Posterior vena cava (tissue), 2 donors: Measurements from ENCODE around the gene HSPB9. TPM values are rescaled to one million over a fixed set of nuclear protein-coding genes. Genes with fewer than 3 reads are reported as not detected.

Experiments used
- DNase-seq: peaks from one replicate; pipeline ENCODE4 v3.0.0-alpha.2; 2020; ENCODE audit warnings: low spot score
- intact Hi-C, 2 donors: fragments of 100-400 bp; cut with DNase I; formaldehyde crosslinking; loops; one replicate each; pipeline versions ENCODE4 v1.14.1 to v1.14.2; 2022 to 2023
- long read RNA-seq, 2 donors: library from polyadenylated mRNA; unstranded; transcript quantifications; one replicate each; pipeline ENCODE4 v2.0.0, GENCODE V29; 2020 to 2021
- total RNA-seq, 2 donors: library from RNA; stranded (reverse); fragmentation: NEBNext Ultra II Directional; extraction: Animal tissue kit (Norgen Biotek cat#: 25700); gene quantifications; one replicate each; pipeline ENCODE4 v1.2.1, GENCODE V29; 2021
- donor health status: DM: yes; HTN: yes; CAD: no.
- donor health status: DM: yes; HTN: yes; CAD: no.

HSPB9 gene, protein sequence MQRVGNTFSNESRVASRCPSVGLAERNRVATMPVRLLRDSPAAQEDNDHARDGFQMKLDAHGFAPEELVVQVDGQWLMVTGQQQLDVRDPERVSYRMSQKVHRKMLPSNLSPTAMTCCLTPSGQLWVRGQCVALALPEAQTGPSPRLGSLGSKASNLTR
- total RNA-seq, result not detected
- long read RNA-seq, donor 1, partial matches to known transcripts, result 0 of 2 reads
- long read RNA-seq, donor 1, other reads (novel, unspliced or antisense), result 0 of 2 reads
- long read RNA-seq, donor 2, partial matches to known transcripts, result 0 of 1 reads
- long read RNA-seq, donor 2, other reads (novel, unspliced or antisense), result 0 of 1 reads

GRCh38 chr17:42122371-42123303, at the start of gene HSPB9:
Gene HSPB9 (plus strand): TSS chr17:42122804. CDS start chr17:42122851, 47 bp downstream.
- DNase-seq, result no peak
- intact Hi-C loops, result no loop called here

- DNase-seq, result no peak
- intact Hi-C loops, result no loop called here
Measured at GRCh38 chr17:42075789-42076188, 46.8 kb upstream of the HSPB9 start.

- intact Hi-C loops, result no loop called here
- no peak for DNase-seq
Measured at GRCh38 chr17:42076797-42077559, 45.6 kb upstream of the HSPB9 start.

GRCh38 chr17:42077755-42078154, 44.8 kb upstream of the HSPB9 start:
- intact Hi-C loops, result loop anchor here in 1 of 2 donors (2.0 kb wide), 1 partner anchor 33 kb away; no protein-coding TSS in a partner anchor
- DNase-seq, result no peak

DNA sequence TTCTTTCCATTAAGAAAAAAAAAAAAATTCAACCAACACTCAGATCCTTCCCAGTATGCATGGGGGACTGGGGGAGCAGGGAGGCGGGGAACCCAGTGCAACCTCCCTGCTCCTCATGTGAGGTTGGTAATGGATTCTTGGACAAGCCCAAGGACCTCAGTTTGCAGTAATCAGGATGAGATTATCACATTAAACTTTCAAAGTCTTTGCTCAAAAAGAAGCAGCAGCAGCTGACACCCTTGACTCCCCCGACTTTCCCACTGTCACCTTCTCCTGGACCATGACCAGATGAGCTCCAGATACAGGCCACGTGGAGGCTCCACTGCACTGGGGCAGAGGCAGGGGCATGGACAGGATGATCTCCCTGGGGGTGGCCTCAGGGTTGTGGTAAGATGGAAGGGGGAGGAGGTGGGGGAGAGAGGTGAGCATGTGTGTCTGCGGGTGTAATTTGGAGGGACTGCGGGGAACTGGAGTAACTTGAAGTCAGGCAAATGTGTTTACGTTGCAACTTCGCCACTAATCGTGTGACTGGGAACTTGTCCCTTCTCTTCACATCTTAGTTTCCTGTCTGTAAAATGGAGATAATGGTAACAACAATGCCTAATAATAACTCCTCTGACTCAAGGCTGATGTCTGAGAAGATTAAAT, 44.1 kb upstream of the HSPB9 start:
- intact Hi-C loops, result loop anchor here in 1 of 2 donors (2.0 kb wide), 1 partner anchor 32 kb away; no protein-coding TSS in a partner anchor
- DNase-seq, result no peak

DNA sequence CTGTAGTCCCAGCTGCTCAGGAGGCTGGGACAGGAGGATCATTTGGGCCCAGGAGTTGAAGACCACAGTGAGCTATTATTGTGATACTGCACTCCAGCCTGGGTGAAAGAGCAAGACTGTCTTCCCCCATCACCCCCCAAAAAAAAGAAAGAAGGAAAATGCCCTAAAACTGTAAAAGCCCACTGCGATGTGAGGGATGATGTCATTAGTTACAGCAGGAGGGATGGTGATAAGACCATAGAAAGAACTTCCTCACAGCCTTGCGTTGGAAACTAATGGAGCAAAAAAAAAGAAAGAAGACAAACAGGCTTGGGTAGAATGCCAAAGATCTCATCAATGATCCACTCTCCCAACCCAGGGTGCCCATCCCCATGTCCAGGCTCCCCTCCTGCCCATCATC, 43.1 kb upstream of the HSPB9 start:
- intact Hi-C loops, result loop anchor here in 1 of 2 donors (2.0 kb wide), 1 partner anchor 31 kb away; no protein-coding TSS in a partner anchor
- DNase-seq, result no peak

- intact Hi-C loops, result no loop called here
- DNase-seq, result no peak
Measured at GRCh38 chr17:42081516-42082129, 41.0 kb upstream of the HSPB9 start.

DNA sequence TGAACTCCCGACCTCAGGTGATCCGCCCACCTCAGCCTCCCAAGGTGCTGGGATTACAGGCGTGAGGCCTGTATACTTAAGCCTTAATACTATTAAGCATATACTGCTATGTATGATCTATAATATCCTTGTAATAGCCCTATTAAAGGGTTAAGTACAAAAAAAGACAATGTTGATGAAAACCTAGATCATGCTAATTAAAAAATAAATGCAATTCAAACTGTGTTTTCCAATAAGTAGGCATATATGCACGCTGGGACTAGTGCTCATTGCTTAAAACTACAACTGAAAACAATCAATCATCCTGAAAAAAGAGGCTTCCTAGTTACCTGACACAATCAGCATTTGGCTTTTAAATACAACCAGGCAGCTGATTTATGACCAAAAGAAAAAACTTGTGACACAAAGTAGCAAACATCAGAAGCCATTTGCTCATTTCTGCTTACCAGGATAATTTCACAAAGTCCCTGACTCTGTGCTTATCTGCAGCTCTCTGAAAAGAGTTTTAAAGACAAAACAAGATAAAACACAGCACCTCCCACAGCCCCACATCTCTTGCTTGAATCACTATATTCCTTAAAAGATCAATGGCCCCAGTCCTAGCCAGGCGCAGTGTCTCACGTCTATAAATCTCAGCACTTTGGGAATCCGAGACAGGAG, 35.4 kb upstream of the HSPB9 start:
- DNase-seq, result no peak
- intact Hi-C loops, result no loop called here

- intact Hi-C loops, result no loop called here
- DNase-seq, result no peak
Measured at GRCh38 chr17:42087736-42088705, 34.6 kb upstream of the HSPB9 start.

DNA sequence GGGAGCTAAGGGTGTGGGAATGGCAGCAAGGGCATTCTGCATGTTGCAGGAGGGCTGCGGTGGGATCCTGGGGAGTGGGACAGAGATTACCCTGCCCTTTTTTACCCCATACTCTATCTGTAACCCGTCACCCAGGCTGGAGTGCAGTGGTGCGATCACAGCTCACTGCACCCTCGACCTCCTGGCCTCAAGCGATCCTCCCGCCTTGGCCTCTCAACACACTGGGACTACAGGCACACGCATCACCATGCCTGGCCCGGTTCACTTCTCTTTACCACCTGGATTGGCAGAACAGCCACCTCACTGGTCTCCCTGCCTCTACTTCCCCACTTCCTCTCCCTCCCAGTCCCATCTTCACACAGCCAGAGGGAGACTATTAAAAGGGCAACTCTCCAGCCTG, 33.9 kb upstream of the HSPB9 start:
- intact Hi-C loops, result no loop called here
- DNase-seq, result no peak

- no peak for DNase-seq
- intact Hi-C loops, result no loop called here
Measured at GRCh38 chr17:42090964-42091790, 31.4 kb upstream of the HSPB9 start.

DNA sequence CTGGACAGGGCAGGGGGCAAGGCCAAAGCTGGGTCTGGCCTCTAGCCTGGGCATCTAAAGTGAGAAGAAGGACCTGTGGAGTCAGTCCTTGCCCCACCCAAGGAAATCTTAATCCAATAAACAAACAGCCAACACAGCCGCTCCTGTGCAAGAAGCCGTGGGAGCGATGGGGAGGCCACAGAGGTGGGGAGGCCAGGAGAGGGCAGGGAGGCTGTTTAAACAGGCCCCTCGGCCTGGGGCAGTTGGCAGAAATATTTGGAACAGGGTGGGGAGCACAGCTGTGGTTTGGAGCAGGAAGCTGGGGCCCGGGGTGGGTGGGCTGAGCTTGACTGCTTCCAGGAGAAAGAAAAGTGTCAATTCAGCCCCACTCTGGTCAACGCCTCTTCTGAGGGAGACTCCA, 29.7 kb upstream of the HSPB9 start:
- intact Hi-C loops, result no loop called here
- no peak for DNase-seq

DNA sequence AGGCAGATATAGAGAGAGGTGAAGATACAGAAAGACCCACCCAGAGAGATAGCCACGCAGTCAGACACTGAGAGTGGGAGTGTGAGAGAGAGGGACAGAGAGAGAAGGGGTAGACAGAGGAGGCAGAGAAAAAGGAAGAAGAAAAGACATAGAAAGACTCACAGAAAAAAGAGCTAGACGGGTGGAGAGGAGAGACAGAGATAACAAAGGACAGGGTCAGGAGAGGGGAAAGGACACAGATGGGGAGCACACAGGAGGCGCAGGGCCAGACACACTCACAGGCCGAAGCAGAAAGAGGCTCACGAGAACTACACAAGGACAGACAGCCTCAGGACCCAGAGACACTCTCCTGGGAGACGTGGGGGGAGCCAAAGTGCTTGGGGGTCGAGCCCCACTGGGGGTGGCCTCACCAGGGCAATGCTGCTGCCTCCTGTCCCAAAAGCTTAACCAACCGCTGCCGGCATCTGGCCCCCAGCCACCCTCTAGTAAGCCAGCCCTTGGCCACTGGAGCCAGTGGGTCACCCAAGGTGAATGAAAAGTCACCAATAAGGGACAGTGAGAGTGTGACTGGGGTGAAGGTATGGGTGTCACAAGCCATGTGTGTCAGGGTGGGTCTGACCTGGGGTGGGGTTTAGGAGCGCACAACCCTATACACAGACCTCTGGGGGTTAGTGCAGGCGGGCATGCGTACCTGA, 28.1 kb upstream of the HSPB9 start:
- intact Hi-C loops, result no loop called here
- no peak for DNase-seq

GRCh38 chr17:42096360-42097111, 26.1 kb upstream of the HSPB9 start:
- intact Hi-C loops, result no loop called here
- DNase-seq, result no peak
